Tibial nerve (tissue), 4 donors: ENCODE measurements around the gene VAT1L.

Experiments
- CTCF ChIP-seq, 5 experiments: fragments of 200-600 bp in 3 of 5; fragments of 450-650 bp in 2 of 5; sonication (generic) in 3 of 5; IDR thresholded peaks; one replicate each; pipeline ENCODE4 v1.5.1; 2016 to 2019; ENCODE audit warnings: antibody characterized with exemption in 5 of 5, mild to moderate bottlenecking in 3 of 5, moderate library complexity in 2 of 5
- EP300 ChIP-seq, 2 donors: sonication (generic); formaldehyde crosslinking; IDR thresholded peaks; one replicate each; pipeline ENCODE4 v1.6.1; 2017; ENCODE audit warnings: antibody characterized with exemption in 2 of 2, mild to moderate bottlenecking in 1 of 2
- POLR2A ChIP-seq, 2 donors: fragments of 450-650 bp; IDR thresholded peaks; one replicate each; pipeline ENCODE4 v1.6.1; 2017; ENCODE audit warnings: antibody characterized with exemption in 2 of 2, mild to moderate bottlenecking in 2 of 2, moderate library complexity in 2 of 2

GRCh38 chr16:77850636-77851333 lies 62.4 kb downstream of the VAT1L start:
- TF ChIP-seq CTCF (IDR thresholded peaks at IDR 0.05) (no peak), POLR2A (IDR thresholded peaks at IDR 0.05) (no peak), EP300 (IDR thresholded peaks at IDR 0.05) (no peak)
